OCI-LY7 (cell line): ENCODE results near the gene RIMS4. TPM values are rescaled to one million over a fixed set of nuclear protein-coding genes. Genes with fewer than 3 reads are reported as not detected.

ENCODE experiments used
- BruUV-seq: library from RNA; stranded (reverse); fragments of 400-500 nt; replicated peaks from 2 replicates; lab custom pipeline; 2021; lab: Mats Ljungman, UMichigan
- CTCF ChIA-PET: fragments of 300-600 bp; sonication (Branson Sonifier 250); formaldehyde crosslinking; loops from one replicate; lab custom pipeline; 2022; ENCODE audit warnings: antibody characterized with exemption; ENCODE audit not compliant: unreplicated experiment; lab: Charles Lee
- POLR2A ChIA-PET: fragments of 300-600 bp; sonication (Branson Sonifier 250); formaldehyde crosslinking; loops from one replicate; lab custom pipeline; 2022; ENCODE audit warnings: antibody characterized with exemption; lab: Charles Lee
- DNase-seq: peaks from one replicate; pipeline ENCODE4 v3.0.0-alpha.2; 2015; ENCODE audit warnings: low spot score
- H2AFZ ChIP-seq: fragments of 200-600 bp; sonication (generic), shearing (Covaris generic); 2 replicates; pipeline ENCODE4 v1.6.1; 2014; ENCODE audit warnings: mild to moderate bottlenecking, antibody characterized with exemption, low read length, moderate library complexity
- H3K27ac ChIP-seq: fragments of 200-600 bp; sonication (generic); 2 replicates; pipeline ENCODE4 v1.5.1; 2014; ENCODE audit warnings: mixed run types, low read depth, mild to moderate bottlenecking, moderate library complexity, low read length, inconsistent platforms; ENCODE audit not compliant: poor library complexity, severe bottlenecking
- H3K36me3 ChIP-seq: fragments of 200-600 bp; sonication (generic); 2 replicates; pipeline ENCODE4 v1.6.1; 2014; ENCODE audit warnings: mild to moderate bottlenecking, antibody characterized with exemption, low read length, moderate library complexity, mixed read lengths; ENCODE audit not compliant: insufficient read depth
- H3K4me1 ChIP-seq: fragments of 200-600 bp; sonication (generic); 2 replicates; pipeline ENCODE4 v1.5.1; 2014; ENCODE audit warnings: mild to moderate bottlenecking, low read length; ENCODE audit not compliant: insufficient read depth, poor library complexity, severe bottlenecking
- H3K4me2 ChIP-seq: fragments of 200-600 bp; sonication (generic); 2 replicates; pipeline ENCODE4 v1.6.1; 2014; ENCODE audit warnings: mild to moderate bottlenecking, low read length
- H3K4me3 ChIP-seq: fragments of 200-600 bp; sonication (generic); 2 replicates; pipeline ENCODE4 v1.5.1; 2014; ENCODE audit warnings: mild to moderate bottlenecking, low read depth, low read length; ENCODE audit not compliant: poor library complexity, severe bottlenecking
- H3K79me2 ChIP-seq: fragments of 200-600 bp; sonication (generic); 2 replicates; pipeline ENCODE4 v1.6.1; 2016; ENCODE audit warnings: low read depth, mild to moderate bottlenecking, low read length, moderate library complexity, mixed read lengths; ENCODE audit not compliant: insufficient read depth
- H3K9me2 ChIP-seq: fragments of 200-600 bp; sonication (generic); 2 replicates; pipeline ENCODE4 v1.6.1; 2016; ENCODE audit warnings: mild to moderate bottlenecking, low read length, mixed read lengths; ENCODE audit not compliant: insufficient read depth
- H3K9me3 ChIP-seq: fragments of 200-600 bp; sonication (generic); 2 replicates; pipeline ENCODE4 v1.6.1; 2014; ENCODE audit warnings: mild to moderate bottlenecking, mixed run types, low read length, mixed read lengths
- H4K20me1 ChIP-seq: fragments of 200-600 bp; sonication (generic); 2 replicates; pipeline ENCODE4 v1.6.1; 2014; ENCODE audit warnings: mild to moderate bottlenecking, antibody characterized with exemption, low read length, moderate library complexity, mixed read lengths; ENCODE audit not compliant: insufficient read depth
- EZH2phosphoT487 ChIP-seq: fragments of 200-600 bp; sonication (generic); IDR thresholded peaks from 2 replicates; pipeline ENCODE4 v1.6.1; 2018; ENCODE audit warnings: low read depth, borderline replicate concordance, mild to moderate bottlenecking, mixed run types, antibody characterized with exemption, low read length, moderate library complexity, mixed read lengths
- intact Hi-C: fragments of 100-400 bp; cut with micrococcal nuclease; formaldehyde crosslinking; loops from one replicate; pipeline ENCODE4 v1.10.0; 2022; ENCODE audit not compliant: unreplicated experiment
- total RNA-seq, 2 experiments: library from RNA; depleted of rRNA in 1 of 2; stranded (reverse); fragments of >200 nt in 1 of 2; shearing (Covaris generic) in 1 of 2; gene quantifications; 2 replicates each; pipeline ENCODE4 v1.2.3, GENCODE V29; 2014 to 2022
- TF ChIP-seq, protein P1 (sequence below): fragments of 200-600 bp; sonication (generic); conservative IDR thresholded peaks from 2 replicates; pipeline ENCODE4 v1.5.1; 2014; ENCODE audit warnings: mild to moderate bottlenecking, antibody characterized with exemption, low read length, moderate library complexity, mixed read lengths

Gene RIMS4
- total RNA-seq, 2 experiments from 2014 or later, result not detected

GRCh38 chr20:44830523-44830922 is 20.2 kb upstream of the RIMS4 start:
- TF ChIP-seq, protein P1, sequence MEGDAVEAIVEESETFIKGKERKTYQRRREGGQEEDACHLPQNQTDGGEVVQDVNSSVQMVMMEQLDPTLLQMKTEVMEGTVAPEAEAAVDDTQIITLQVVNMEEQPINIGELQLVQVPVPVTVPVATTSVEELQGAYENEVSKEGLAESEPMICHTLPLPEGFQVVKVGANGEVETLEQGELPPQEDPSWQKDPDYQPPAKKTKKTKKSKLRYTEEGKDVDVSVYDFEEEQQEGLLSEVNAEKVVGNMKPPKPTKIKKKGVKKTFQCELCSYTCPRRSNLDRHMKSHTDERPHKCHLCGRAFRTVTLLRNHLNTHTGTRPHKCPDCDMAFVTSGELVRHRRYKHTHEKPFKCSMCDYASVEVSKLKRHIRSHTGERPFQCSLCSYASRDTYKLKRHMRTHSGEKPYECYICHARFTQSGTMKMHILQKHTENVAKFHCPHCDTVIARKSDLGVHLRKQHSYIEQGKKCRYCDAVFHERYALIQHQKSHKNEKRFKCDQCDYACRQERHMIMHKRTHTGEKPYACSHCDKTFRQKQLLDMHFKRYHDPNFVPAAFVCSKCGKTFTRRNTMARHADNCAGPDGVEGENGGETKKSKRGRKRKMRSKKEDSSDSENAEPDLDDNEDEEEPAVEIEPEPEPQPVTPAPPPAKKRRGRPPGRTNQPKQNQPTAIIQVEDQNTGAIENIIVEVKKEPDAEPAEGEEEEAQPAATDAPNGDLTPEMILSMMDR, result no peak
- TF ChIP-seq EZH2phosphoT487, result no peak
- no peaks in the 10 kb centered on the region for H3K9me2 ChIP-seq
- H3K79me2 ChIP-seq, result no peaks in the 10 kb centered on the region
- no peak overlapping the region for H3K4me2 ChIP-seq
- intact Hi-C loops, result no loop called here
- no peak for DNase-seq
- CTCF ChIA-PET, result no interaction called here
- BruUV-seq, result no TSS peak
- no peak overlapping the region for H3K4me3 ChIP-seq
- H3K9me3 ChIP-seq, result no peaks in the 10 kb centered on the region
- H4K20me1 ChIP-seq, result no peaks in the 10 kb centered on the region
- POLR2A ChIA-PET, result no interaction called here
- no peak overlapping the region for H2AFZ ChIP-seq
- H3K36me3 ChIP-seq, result no peaks in the 10 kb centered on the region
- H3K4me1 ChIP-seq, result no peaks in the 10 kb centered on the region
- H3K27ac ChIP-seq, result no peak overlapping the region

DNA sequence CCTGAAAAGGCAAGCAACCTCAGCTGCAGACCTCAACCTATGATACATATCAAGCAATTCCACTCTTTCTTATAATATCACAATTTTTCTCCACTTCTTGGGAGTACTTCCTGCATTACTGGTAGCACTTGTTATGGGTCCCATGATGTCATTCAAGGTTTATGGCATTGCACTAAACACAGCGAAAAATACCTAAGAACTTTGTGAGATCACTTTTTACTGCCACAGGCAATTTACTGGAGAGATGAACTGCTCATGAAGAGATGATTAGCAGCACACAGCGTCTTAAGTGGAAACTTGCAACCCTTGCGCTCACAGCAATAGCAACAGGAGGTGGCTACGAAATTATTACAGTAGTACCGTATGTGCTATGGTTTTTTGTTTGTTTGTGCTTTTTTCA is 19.3 kb upstream of the RIMS4 start:
- intact Hi-C loops, result no loop called here
- ChIA-PET CTCF (no interaction called here), POLR2A (no interaction called here)
- BruUV-seq, result no TSS peak
- no peaks in the 10 kb centered on the region for H3K4me1 ChIP-seq
- no peak overlapping the region for H2AFZ ChIP-seq
- no peak overlapping the region for H3K27ac ChIP-seq
- no peak for TF ChIP-seq EZH2phosphoT487
- TF ChIP-seq, protein P1, result no peak
- no peaks in the 10 kb centered on the region for H4K20me1 ChIP-seq
- no peaks in the 10 kb centered on the region for H3K9me2 ChIP-seq
- H3K79me2 ChIP-seq, result no peaks in the 10 kb centered on the region
- no peak for DNase-seq
- H3K9me3 ChIP-seq, result no peaks in the 10 kb centered on the region
- no peaks in the 10 kb centered on the region for H3K36me3 ChIP-seq
- H3K4me3 ChIP-seq, result no peak overlapping the region
- H3K4me2 ChIP-seq, result no peak overlapping the region

GRCh38 chr20:44828640-44829039 is 18.3 kb upstream of the RIMS4 start:
- Histone ChIP-seq H3K4me1 (no peaks in the 10 kb centered on the region), H3K79me2 (no peaks in the 10 kb centered on the region), H3K36me3 (no peaks in the 10 kb centered on the region), H3K9me3 (no peaks in the 10 kb centered on the region), H4K20me1 (no peaks in the 10 kb centered on the region), H3K9me2 (no peaks in the 10 kb centered on the region), H2AFZ (no peak overlapping the region), H3K4me3 (no peak overlapping the region), H3K4me2 (no peak overlapping the region), H3K27ac (no peak overlapping the region)
- POLR2A ChIA-PET, result interaction anchor here (0.7 kb wide), 1 partner anchor 31 kb away, joined by 5 read pairs; no protein-coding TSS in a partner anchor
- CTCF ChIA-PET, result no interaction called here
- no peak for TF ChIP-seq EZH2phosphoT487
- TF ChIP-seq, protein P1, result no peak
- no TSS peak for BruUV-seq
- DNase-seq, result no peak
- intact Hi-C loops, result no loop called here
